Suprapubic skin (tissue), 4 donors: Measurements from ENCODE around the gene HOXB7. TPM values are rescaled to one million over a fixed set of nuclear protein-coding genes. Genes with fewer than 3 reads are reported as not detected.

Experiments used
- DNase-seq, 2 donors: peaks; one replicate each; pipeline ENCODE4 v3.0.0-alpha.2; 2019; ENCODE audit warnings: low spot score in 2 of 2
- H3K27ac ChIP-seq: fragments of 200-600 bp; sonication (generic); one replicate; pipeline ENCODE4 v1.5.1; 2019
- H3K27me3 ChIP-seq: fragments of 200-600 bp; sonication (generic); one replicate; pipeline ENCODE4 v1.5.1; 2019
- H3K36me3 ChIP-seq: fragments of 200-600 bp; sonication (generic); one replicate; pipeline ENCODE4 v1.5.1; 2019
- H3K4me1 ChIP-seq: fragments of 200-600 bp; sonication (generic); one replicate; pipeline ENCODE4 v1.5.1; 2019
- H3K4me3 ChIP-seq: fragments of 200-600 bp; sonication (generic); one replicate; pipeline ENCODE4 v1.5.1; 2019; ENCODE audit warnings: mild to moderate bottlenecking
- H3K9me3 ChIP-seq: fragments of 200-600 bp; sonication (generic); one replicate; pipeline ENCODE4 v1.5.1; 2019
- EP300 ChIP-seq: sonication (generic); formaldehyde crosslinking; IDR thresholded peaks from one replicate; pipeline ENCODE4 v1.6.1; 2017; ENCODE audit warnings: antibody characterized with exemption
- POLR2A ChIP-seq, 2 donors: fragments of 450-650 bp; IDR thresholded peaks; one replicate each; pipeline ENCODE4 v1.6.1; 2017; ENCODE audit warnings: antibody characterized with exemption in 2 of 2, mild to moderate bottlenecking in 2 of 2, moderate library complexity in 2 of 2
- POLR2AphosphoS5 ChIP-seq, 3 donors: sonication (generic); formaldehyde crosslinking; IDR thresholded peaks; one replicate each; pipeline ENCODE4 v1.6.1; 2017; ENCODE audit warnings: antibody characterized with exemption in 3 of 3
- WGBS: methylation state at CpG from one replicate; pipeline ENCODE4 v1.1.5; 2018; 5-methylcytosine and 5-hydroxymethylcytosine counted together
- total RNA-seq, 4 donors: library from RNA; depleted of rRNA; stranded (reverse); fragments of >200 nt; gene quantifications; one replicate each; pipeline ENCODE4 v1.1.0, GENCODE V29; 2016
- TF ChIP-seq, protein P1 (sequence below), 2 donors: fragments of 200-600 bp in 1 of 2; fragments of 450-650 bp in 1 of 2; sonication (generic) in 1 of 2; IDR thresholded peaks; one replicate each; pipeline ENCODE4 v1.5.1; 2016 to 2019; ENCODE audit warnings: antibody characterized with exemption in 2 of 2, mild to moderate bottlenecking in 1 of 2, moderate library complexity in 1 of 2

Gene HOXB7
- total RNA-seq, 4 donors from 2014 or later: 0.95 to 3.6 (median 2.4) TPM

DNA sequence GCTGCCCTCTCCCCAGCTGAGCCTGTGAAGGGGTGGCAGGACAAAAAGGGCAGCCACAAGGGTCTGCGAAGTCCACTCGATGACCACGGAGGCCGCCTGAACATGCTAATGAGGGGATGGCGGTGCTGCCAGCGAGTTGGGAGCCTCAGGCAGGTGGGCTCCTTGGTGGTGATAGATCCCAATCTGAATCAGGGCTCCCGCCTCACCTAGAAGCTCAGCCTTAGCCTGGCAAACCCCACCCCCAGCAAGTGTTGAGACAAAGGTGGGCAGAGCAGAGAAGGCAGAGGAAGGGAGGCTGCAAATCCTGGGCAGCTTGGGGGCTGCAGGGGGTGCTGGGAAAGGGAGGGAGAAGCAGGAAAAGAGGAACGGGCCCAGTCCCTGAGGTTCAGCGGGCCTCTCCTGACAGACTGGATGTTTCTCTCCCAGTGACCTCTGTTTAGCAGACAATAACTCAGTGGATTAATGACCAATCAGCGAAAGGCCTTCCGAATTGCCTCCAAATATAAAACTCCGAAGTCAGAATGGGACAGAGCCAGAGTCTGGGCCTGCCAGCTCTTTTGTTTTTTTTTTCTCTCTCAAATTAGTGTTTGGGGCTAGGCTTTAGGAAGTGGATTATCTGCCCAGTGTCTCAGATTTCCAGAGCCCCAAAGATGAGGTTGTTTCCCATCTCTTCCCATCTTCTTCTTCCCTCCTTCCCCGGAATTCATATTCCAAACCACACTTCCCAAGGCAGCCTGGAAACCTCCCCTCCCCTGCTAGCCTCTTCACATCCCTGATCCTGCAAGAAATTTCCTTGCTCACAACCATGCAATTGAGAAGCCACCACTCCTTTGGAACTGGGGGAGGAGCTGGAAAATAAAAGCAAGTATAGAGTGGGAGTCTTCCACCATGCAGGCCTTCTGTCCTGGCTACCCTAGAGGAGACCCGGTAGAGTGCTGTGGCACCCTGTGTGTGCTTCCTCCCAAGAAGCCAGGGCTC, 50.7 kb downstream of the HOXB7 start:
- TF ChIP-seq POLR2AphosphoS5 (IDR thresholded peaks at IDR 0.05) (no peak), EP300 (no peak), POLR2A (IDR thresholded peaks at IDR 0.05) (no peak)
- TF ChIP-seq, protein P1, sequence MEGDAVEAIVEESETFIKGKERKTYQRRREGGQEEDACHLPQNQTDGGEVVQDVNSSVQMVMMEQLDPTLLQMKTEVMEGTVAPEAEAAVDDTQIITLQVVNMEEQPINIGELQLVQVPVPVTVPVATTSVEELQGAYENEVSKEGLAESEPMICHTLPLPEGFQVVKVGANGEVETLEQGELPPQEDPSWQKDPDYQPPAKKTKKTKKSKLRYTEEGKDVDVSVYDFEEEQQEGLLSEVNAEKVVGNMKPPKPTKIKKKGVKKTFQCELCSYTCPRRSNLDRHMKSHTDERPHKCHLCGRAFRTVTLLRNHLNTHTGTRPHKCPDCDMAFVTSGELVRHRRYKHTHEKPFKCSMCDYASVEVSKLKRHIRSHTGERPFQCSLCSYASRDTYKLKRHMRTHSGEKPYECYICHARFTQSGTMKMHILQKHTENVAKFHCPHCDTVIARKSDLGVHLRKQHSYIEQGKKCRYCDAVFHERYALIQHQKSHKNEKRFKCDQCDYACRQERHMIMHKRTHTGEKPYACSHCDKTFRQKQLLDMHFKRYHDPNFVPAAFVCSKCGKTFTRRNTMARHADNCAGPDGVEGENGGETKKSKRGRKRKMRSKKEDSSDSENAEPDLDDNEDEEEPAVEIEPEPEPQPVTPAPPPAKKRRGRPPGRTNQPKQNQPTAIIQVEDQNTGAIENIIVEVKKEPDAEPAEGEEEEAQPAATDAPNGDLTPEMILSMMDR (IDR thresholded peaks at IDR 0.05): no peak
- no peak for DNase-seq
- peak overlapping the region; percentile 54 for H3K4me3 ChIP-seq
- H3K27me3 ChIP-seq: peaks cover 3% of the 10 kb centered on the region
- peak overlapping the region; percentile 85 for H3K27ac ChIP-seq
- H3K4me1 ChIP-seq: peaks cover 94% of the 10 kb centered on the region
- WGBS: 73% methylated on average over 14 of the region's 14 CpGs
- no peaks in the 10 kb centered on the region for H3K36me3 ChIP-seq
- no peaks in the 10 kb centered on the region for H3K9me3 ChIP-seq

DNA sequence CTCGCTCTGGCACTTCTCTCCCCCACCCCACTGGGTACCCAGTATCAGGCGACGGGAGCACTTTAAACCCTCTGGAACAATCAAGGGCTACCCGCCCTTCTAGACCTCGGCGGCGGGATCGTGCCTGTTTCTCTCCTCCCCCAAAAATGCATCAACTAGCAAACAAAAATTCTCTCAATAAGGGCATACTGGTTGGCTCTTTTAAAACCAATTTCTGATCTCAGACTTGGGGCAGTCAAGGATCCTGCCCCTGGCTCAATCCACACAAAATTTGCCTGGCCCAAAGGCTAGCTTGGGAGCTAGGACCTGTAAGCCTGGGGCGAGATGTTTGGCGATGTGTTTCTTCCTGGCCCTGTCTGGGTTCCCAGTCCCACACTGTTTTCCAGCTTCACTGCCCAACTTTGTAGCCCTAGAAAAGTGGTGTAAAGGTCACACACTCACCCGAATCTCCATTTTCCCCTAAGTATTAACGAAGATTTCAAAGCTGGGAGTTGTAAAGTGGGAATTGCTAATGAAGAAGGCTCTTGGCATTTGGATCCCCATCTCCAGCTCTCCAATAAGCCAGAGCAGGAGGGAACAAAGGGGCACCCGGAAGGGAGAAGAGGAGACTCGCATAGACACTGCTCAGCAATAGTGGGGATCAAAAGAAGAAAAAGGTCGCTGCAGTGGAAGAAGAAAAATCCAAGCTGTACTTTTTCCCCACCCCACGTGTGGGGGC, 51.5 kb downstream of the HOXB7 start:
- no peak for DNase-seq
- Histone ChIP-seq H3K9me3 (no peaks in the 10 kb centered on the region), H3K4me3 (peak overlapping the region; percentile 54), H3K4me1 (peaks cover 91% of the 10 kb centered on the region), H3K27ac (peak overlapping the region; percentile 85), H3K27me3 (peaks cover 3% of the 10 kb centered on the region), H3K36me3 (no peaks in the 10 kb centered on the region)
- TF ChIP-seq, protein P1 (IDR thresholded peaks at IDR 0.05): no peak
- TF ChIP-seq POLR2A (IDR thresholded peaks at IDR 0.05) (no peak), POLR2AphosphoS5 (IDR thresholded peaks at IDR 0.05) (no peak), EP300 (no peak)
- 81% methylated on average over 16 of the region's 16 CpGs for WGBS

GRCh38 chr17:48558831-48559121, 52.0 kb downstream of the HOXB7 start:
- WGBS: 79% methylated on average over 2 of the region's 2 CpGs
- peak overlapping the region; percentile 54 for H3K4me3 ChIP-seq

DNA sequence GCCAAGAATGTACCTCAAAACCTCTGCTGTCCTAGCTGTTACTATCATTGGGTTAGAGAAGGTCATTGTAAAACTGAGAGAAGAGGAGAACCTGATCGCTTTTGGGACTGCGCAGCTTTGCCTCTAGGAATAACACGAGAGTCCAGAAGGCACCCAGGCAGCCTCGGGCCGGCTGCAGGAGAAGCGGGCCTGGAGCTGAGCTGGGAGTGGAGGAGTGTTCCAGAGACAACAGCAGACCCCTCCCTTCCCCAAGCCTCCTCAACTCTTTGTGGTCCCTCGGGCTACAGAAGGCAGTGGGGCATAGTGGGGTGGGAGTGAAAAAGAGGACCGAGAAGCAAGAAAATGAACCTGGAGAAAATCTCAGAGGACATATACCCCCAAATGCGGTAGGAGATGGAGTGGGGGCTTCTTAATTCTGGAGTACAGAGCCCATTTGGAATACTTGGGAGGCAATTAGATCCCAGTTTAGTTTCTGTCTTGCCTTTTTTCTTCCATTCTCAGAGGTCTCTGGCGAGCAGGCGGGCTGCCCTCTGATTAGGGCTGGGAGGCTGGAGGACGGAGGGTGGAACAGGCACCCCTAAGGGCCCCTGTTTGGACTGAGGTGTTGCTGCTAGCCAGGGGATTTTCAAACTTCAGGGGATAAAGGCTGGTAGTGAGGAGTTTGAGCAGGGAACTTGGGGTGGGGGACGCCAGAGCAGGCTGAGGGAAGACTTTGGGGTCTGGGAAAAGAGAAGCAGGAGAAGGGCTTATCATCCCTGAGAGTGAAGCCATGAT, 52.6 kb downstream of the HOXB7 start:
- WGBS: 64% methylated on average over 13 of the region's 13 CpGs
- H3K4me3 ChIP-seq: peak overlapping the region; percentile 54

More at GRCh38 chr17:48558831-48559121, 52.0 kb downstream of the HOXB7 start:
- Histone ChIP-seq H3K9me3 (no peaks in the 10 kb centered on the region), H3K27ac (peak overlapping the region; percentile 85), H3K4me1 (peaks cover 91% of the 10 kb centered on the region), H3K27me3 (no peaks in the 10 kb centered on the region), H3K36me3 (no peaks in the 10 kb centered on the region)
- TF ChIP-seq EP300 (no peak), POLR2A (IDR thresholded peaks at IDR 0.05) (no peak), POLR2AphosphoS5 (IDR thresholded peaks at IDR 0.05) (no peak)
- TF ChIP-seq, protein P1 (IDR thresholded peaks at IDR 0.05): no peak
- no peak for DNase-seq

More for the DNA sequence above, 52.6 kb downstream of the HOXB7 start:
- Histone ChIP-seq H3K27ac (peak overlapping the region; percentile 85), H3K36me3 (no peaks in the 10 kb centered on the region), H3K9me3 (no peaks in the 10 kb centered on the region), H3K4me1 (peaks cover 89% of the 10 kb centered on the region), H3K27me3 (no peaks in the 10 kb centered on the region)
- DNase-seq: no peak
- TF ChIP-seq POLR2AphosphoS5 (IDR thresholded peaks at IDR 0.05) (no peak), EP300 (no peak), POLR2A (IDR thresholded peaks at IDR 0.05) (no peak)
- TF ChIP-seq, protein P1 (IDR thresholded peaks at IDR 0.05): no peak

Other genes starting within 250 kb of the HOXB7 start
- gene SKAP1, start 180.8 kb downstream of the HOXB7 start, total RNA-seq: 1 to 10 TPM in 2 of 4 donors, not detected in 2; 1.0 to 1.5 TPM
- gene HOXB1, start 80.0 kb downstream of the HOXB7 start, total RNA-seq: not detected
- gene HOXB2, start 65.9 kb downstream of the HOXB7 start, total RNA-seq: 10 to 100 TPM in 2 of 4 donors, 1 to 10 TPM in 2; 8.4 to 13.6 (median 9.9) TPM
- gene HOXB4, start 32.7 kb downstream of the HOXB7 start, total RNA-seq: 1 to 10 TPM in 3 of 4 donors, under 1 TPM in 1; 0.42 to 3.5 (median 1.0) TPM
- gene HOXB3, start 20.8 kb downstream of the HOXB7 start, total RNA-seq: 10 to 100 TPM in 1 of 4 donors, 1 to 10 TPM in 3; 2.3 to 20.8 (median 3.9) TPM
- under 1 TPM in 2 of 4 donors, not detected in 2; 0.72 to 0.80 TPM for gene HOXB5, start 17.2 kb downstream of the HOXB7 start, total RNA-seq
- 1 to 10 TPM in 2 of 4 donors, under 1 TPM in 1, not detected in 1; 0.39 to 4.5 (median 1.3) TPM for gene HOXB6, start 6.0 kb downstream of the HOXB7 start, total RNA-seq
- gene HOXB8, start 4.3 kb upstream of the HOXB7 start, total RNA-seq: not detected
- gene HOXB9, start 15.3 kb upstream of the HOXB7 start, total RNA-seq: under 1 TPM in 2 of 4 donors, not detected in 2; 0.23 to 0.42 TPM
- not detected for gene PRAC1, start 111.5 kb upstream of the HOXB7 start, total RNA-seq
- gene PRAC2, start 112.2 kb upstream of the HOXB7 start, total RNA-seq: not detected
- not detected for gene HOXB13, start 117.7 kb upstream of the HOXB7 start, total RNA-seq
- gene TTLL6, start 206.2 kb upstream of the HOXB7 start, total RNA-seq: not detected
- gene CALCOCO2, start 220.0 kb upstream of the HOXB7 start, total RNA-seq: 100 to 1,000 TPM in 2 of 4 donors, 10 to 100 TPM in 2; 87.2 to 133 (median 102) TPM